Upper lobe of right lung (tissue), 1 donor: ENCODE measurements around the gene MAMSTR. TPM values are rescaled to one million over a fixed set of nuclear protein-coding genes. Genes with fewer than 3 reads are reported as not detected.

Source experiments
- ATAC-seq: fragments of 200-7000 bp; cut with Tn5 transposase; one replicate; pipeline ENCODE4 v1.9.1; 2020; ENCODE audit warnings: mild to moderate bottlenecking, moderate library complexity
- DNase-seq: peaks from one replicate; pipeline ENCODE4 v3.0.0-alpha.2; 2020
- H3K27ac ChIP-seq: fragments of 200-600 bp; one replicate; pipeline ENCODE4 v1.8.0; 2022
- H3K27me3 ChIP-seq: fragments of 200-600 bp; one replicate; pipeline ENCODE4 v1.8.0; 2022; ENCODE audit warnings: mild to moderate bottlenecking
- H3K36me3 ChIP-seq: fragments of 200-600 bp; one replicate; pipeline ENCODE4 v1.8.0; 2022
- H3K4me1 ChIP-seq: fragments of 200-600 bp; one replicate; pipeline ENCODE4 v1.8.0; 2022
- H3K4me3 ChIP-seq: fragments of 200-600 bp; one replicate; pipeline ENCODE4 v1.8.0; 2022; ENCODE audit warnings: mild to moderate bottlenecking
- H3K9me3 ChIP-seq: fragments of 200-600 bp; one replicate; pipeline ENCODE4 v1.8.0; 2022
- intact Hi-C: fragments of 100-400 bp; cut with DNase I; formaldehyde crosslinking; loops from one replicate; pipeline ENCODE4 v1.11.0; 2022
- total RNA-seq: library from RNA; stranded (reverse); fragmentation: NEBNext Ultra II Directional; extraction: Animal tissue kit (Norgen Biotek cat#: 25700); gene quantifications from one replicate; pipeline ENCODE4 v1.2.1, GENCODE V29; 2021
- TF ChIP-seq, protein P1 (sequence below): fragments of 200-600 bp; IDR thresholded peaks from one replicate; pipeline ENCODE4 v1.8.0; 2022; ENCODE audit warnings: antibody characterized with exemption
- donor health status: DM: no; HTN: yes; CAD: no; lungs with severe emphysema.

The MAMSTR gene
- total RNA-seq, 1 donor from 2014 or later: 1.2 TPM

GRCh38 chr19:48715681-48716171 is 3.8 kb downstream of the MAMSTR start:
- Histone ChIP-seq H3K36me3 (no peaks in the 10 kb centered on the region), H3K27ac (peak overlapping the region; percentile 24), H3K9me3 (no peaks in the 10 kb centered on the region), H3K4me3 (peak overlapping the region; percentile 77), H3K27me3 (no peaks in the 10 kb centered on the region), H3K4me1 (peaks cover 26% of the 10 kb centered on the region)
- ATAC-seq: no peak
- intact Hi-C loops: no loop called here
- TF ChIP-seq, protein P1, sequence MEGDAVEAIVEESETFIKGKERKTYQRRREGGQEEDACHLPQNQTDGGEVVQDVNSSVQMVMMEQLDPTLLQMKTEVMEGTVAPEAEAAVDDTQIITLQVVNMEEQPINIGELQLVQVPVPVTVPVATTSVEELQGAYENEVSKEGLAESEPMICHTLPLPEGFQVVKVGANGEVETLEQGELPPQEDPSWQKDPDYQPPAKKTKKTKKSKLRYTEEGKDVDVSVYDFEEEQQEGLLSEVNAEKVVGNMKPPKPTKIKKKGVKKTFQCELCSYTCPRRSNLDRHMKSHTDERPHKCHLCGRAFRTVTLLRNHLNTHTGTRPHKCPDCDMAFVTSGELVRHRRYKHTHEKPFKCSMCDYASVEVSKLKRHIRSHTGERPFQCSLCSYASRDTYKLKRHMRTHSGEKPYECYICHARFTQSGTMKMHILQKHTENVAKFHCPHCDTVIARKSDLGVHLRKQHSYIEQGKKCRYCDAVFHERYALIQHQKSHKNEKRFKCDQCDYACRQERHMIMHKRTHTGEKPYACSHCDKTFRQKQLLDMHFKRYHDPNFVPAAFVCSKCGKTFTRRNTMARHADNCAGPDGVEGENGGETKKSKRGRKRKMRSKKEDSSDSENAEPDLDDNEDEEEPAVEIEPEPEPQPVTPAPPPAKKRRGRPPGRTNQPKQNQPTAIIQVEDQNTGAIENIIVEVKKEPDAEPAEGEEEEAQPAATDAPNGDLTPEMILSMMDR: no peak
- no peak for DNase-seq

- peaks cover 26% of the 10 kb centered on the region for H3K4me1 ChIP-seq
- peak overlapping the region; percentile 77 for H3K4me3 ChIP-seq
- H3K9me3 ChIP-seq: no peaks in the 10 kb centered on the region
- H3K36me3 ChIP-seq: no peaks in the 10 kb centered on the region
- TF ChIP-seq, protein P1: no peak
- DNase-seq: no peak
- H3K27ac ChIP-seq: peak overlapping the region; percentile 78
- no peak for ATAC-seq
- intact Hi-C loops: no loop called here
- no peaks in the 10 kb centered on the region for H3K27me3 ChIP-seq
These were observed 4.5 kb downstream of the MAMSTR start for GRCh38 chr19:48714759-48715675.

GRCh38 chr19:48713864-48714755 is 5.4 kb downstream of the MAMSTR start:
- no peaks in the 10 kb centered on the region for H3K27me3 ChIP-seq
- intact Hi-C loops: no loop called here
- peak overlapping the region; percentile 78 for H3K27ac ChIP-seq
- H3K9me3 ChIP-seq: no peaks in the 10 kb centered on the region
- TF ChIP-seq, protein P1: no peak
- H3K4me1 ChIP-seq: peaks cover 23% of the 10 kb centered on the region
- ATAC-seq (peak; percentile 96), DNase-seq (peak; percentile 99)
- peak overlapping the region; percentile 77 for H3K4me3 ChIP-seq
- no peaks in the 10 kb centered on the region for H3K36me3 ChIP-seq

DNA sequence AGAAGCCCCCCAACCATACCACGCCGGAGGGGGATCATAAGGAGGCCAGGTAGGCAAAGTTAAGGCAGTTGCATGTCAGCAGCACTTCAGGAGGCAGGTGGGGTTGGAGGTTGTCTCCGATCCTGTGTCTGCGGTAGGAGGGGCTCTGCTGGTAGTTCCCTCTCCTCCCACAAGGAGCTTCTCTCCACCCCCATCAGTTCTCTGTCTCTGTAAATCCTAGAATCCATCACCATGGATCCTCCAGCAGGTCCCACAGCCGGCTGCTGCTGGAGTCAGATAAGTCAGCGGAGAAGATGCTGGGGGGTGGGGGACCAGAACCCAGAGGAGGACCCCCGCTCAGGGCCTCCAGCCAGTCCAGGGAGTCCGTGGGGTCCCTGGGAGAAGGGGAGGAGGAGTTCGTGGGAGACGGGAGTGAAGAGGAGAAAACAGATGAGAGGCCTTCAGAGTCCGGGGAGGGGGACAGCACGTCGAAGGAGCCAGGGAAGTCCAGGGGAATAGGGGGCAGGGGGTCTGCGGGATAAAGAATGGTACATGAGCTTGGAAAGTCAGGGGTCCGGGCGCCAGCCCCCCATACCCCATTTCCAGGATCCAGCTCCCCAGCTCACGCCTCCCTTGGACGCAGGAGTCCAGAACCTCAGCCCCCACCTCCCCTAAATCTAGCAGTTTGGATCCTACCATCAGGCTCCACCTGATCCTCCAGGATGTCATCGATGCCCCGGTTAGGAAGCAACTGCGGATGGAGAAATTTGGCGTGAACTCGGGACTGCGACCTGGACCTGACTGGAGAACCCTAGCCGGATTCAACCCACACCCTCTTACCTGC is 6.3 kb downstream of the MAMSTR start:
- DNase-seq (no peak), ATAC-seq (no peak)
- Histone ChIP-seq H3K27ac (peak overlapping the region; percentile 11), H3K36me3 (no peaks in the 10 kb centered on the region), H3K27me3 (no peaks in the 10 kb centered on the region), H3K4me1 (peaks cover 23% of the 10 kb centered on the region), H3K4me3 (peak overlapping the region; percentile 77), H3K9me3 (no peaks in the 10 kb centered on the region)
- TF ChIP-seq, protein P1: no peak
- intact Hi-C loops: no loop called here

- H3K4me3 ChIP-seq: no peak overlapping the region
- H3K36me3 ChIP-seq: no peaks in the 10 kb centered on the region
- ATAC-seq (no peak), DNase-seq (no peak)
- no peaks in the 10 kb centered on the region for H3K27me3 ChIP-seq
- no peaks in the 10 kb centered on the region for H3K9me3 ChIP-seq
- TF ChIP-seq, protein P1: no peak
- H3K4me1 ChIP-seq: peaks cover 17% of the 10 kb centered on the region
- intact Hi-C loops: no loop called here
- no peak overlapping the region for H3K27ac ChIP-seq
These were observed 8.3 kb downstream of the MAMSTR start for GRCh38 chr19:48711106-48711662.
